Prostate gland (tissue), 2 donors: ENCODE results near the gene ANKMY2. TPM values are rescaled to one million over a fixed set of nuclear protein-coding genes. Genes with fewer than 3 reads are reported as not detected.
A peak's percentile ranks its signal among the peaks of the same experiment; 100 is the strongest.

Experiments used
- DNase-seq: peaks from one replicate; pipeline ENCODE4 v3.0.0-alpha.2; 2019; ENCODE audit warnings: low spot score
- H3K27ac ChIP-seq, 2 donors: fragments of 200-600 bp; sonication (generic); 2 replicates each; pipeline ENCODE4 v1.5.1; 2017 to 2019
- H3K27me3 ChIP-seq: fragments of 200-600 bp; sonication (generic); replicated peaks from 2 replicates; pipeline ENCODE4 v1.5.1; 2019; ENCODE audit not compliant: insufficient read depth
- H3K36me3 ChIP-seq, 2 donors: fragments of 200-600 bp; sonication (generic); 1 replicate in 1 of 2; 2 replicates in 1 of 2; pipeline versions ENCODE4 v1.5.1 to v1.8.1; 2017 to 2019
- H3K4me1 ChIP-seq: fragments of 200-600 bp; sonication (generic); replicated peaks from 2 replicates; pipeline ENCODE4 v1.5.1; 2019
- H3K4me3 ChIP-seq, 2 donors: fragments of 200-600 bp; sonication (generic); 2 replicates each; pipeline ENCODE4 v1.5.1; 2017 to 2019
- H3K9me3 ChIP-seq: fragments of 200-600 bp; sonication (generic); 2 replicates; pipeline ENCODE4 v1.5.1; 2017
- POLR2A ChIP-seq: fragments of 450-650 bp; IDR thresholded peaks from one replicate; pipeline ENCODE4 v1.6.1; 2016; ENCODE audit warnings: antibody characterized with exemption, mild to moderate bottlenecking
- POLR2AphosphoS5 ChIP-seq: sonication (generic); formaldehyde crosslinking; IDR thresholded peaks from one replicate; pipeline ENCODE4 v1.6.1; 2017; ENCODE audit warnings: antibody characterized with exemption
- WGBS: methylation state at CpG from one replicate; pipeline ENCODE4 v1.1.5; 2018; 5-methylcytosine and 5-hydroxymethylcytosine counted together
- intact Hi-C: fragments of 100-400 bp; cut with DNase I; formaldehyde crosslinking; loops from one replicate; pipeline ENCODE4 v1.14.2; 2022
- total RNA-seq, 2 donors: library from RNA; depleted of rRNA; stranded (reverse); fragments of >200 nt; gene quantifications; one replicate each; pipeline ENCODE4 v1.1.0, GENCODE V29; 2016
- TF ChIP-seq, protein P1 (sequence below), 4 experiments: fragments of 200-600 bp in 2 of 4; fragments of 450-650 bp in 2 of 4; sonication (generic) in 2 of 4; IDR thresholded peaks; 1 replicate in 3 of 4; 2 replicates in 1 of 4; pipeline ENCODE4 v1.5.1; 2016 to 2019; ENCODE audit warnings: antibody characterized with exemption in 4 of 4, mild to moderate bottlenecking in 2 of 4, moderate library complexity in 2 of 4

The ANKMY2 gene
- total RNA-seq, 2 donors from 2014 or later: 15.5 to 16.4 TPM

DNA sequence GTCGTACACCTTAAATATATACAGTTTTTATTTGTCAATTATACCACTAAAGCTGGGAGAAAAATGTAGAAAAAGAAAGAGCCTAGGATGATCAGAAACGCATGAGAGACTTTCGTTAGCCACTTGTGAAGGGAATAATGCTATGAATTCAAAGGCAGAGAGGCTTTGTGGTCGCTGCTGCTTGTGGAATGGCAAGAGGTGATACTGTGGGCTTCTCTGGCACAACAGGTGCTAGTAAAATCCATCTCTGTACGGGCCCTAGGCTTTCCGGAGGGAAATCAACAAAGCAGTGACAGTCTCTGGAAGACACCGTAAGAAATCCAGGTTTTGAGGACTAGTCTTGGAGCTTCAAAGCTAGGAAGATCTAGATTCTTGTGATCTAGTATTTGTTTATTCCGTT, 66.3 kb downstream of the ANKMY2 start:
- TF ChIP-seq, protein P1, sequence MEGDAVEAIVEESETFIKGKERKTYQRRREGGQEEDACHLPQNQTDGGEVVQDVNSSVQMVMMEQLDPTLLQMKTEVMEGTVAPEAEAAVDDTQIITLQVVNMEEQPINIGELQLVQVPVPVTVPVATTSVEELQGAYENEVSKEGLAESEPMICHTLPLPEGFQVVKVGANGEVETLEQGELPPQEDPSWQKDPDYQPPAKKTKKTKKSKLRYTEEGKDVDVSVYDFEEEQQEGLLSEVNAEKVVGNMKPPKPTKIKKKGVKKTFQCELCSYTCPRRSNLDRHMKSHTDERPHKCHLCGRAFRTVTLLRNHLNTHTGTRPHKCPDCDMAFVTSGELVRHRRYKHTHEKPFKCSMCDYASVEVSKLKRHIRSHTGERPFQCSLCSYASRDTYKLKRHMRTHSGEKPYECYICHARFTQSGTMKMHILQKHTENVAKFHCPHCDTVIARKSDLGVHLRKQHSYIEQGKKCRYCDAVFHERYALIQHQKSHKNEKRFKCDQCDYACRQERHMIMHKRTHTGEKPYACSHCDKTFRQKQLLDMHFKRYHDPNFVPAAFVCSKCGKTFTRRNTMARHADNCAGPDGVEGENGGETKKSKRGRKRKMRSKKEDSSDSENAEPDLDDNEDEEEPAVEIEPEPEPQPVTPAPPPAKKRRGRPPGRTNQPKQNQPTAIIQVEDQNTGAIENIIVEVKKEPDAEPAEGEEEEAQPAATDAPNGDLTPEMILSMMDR (IDR thresholded peaks at IDR 0.05): no peak
- no peak for TF ChIP-seq POLR2A
- no peak overlapping the region for H3K4me3 ChIP-seq
- H3K36me3 ChIP-seq: no peaks in the 10 kb centered on the region
- H3K9me3 ChIP-seq: no peaks in the 10 kb centered on the region
- H3K27ac ChIP-seq: no peak overlapping the region
- H3K27me3 ChIP-seq: no peaks in the 10 kb centered on the region
- 78% methylated on average over 8 of the region's 8 CpGs for WGBS
- no peaks in the 10 kb centered on the region for H3K4me1 ChIP-seq
- no peak for DNase-seq
- intact Hi-C loops: no loop called here

DNA sequence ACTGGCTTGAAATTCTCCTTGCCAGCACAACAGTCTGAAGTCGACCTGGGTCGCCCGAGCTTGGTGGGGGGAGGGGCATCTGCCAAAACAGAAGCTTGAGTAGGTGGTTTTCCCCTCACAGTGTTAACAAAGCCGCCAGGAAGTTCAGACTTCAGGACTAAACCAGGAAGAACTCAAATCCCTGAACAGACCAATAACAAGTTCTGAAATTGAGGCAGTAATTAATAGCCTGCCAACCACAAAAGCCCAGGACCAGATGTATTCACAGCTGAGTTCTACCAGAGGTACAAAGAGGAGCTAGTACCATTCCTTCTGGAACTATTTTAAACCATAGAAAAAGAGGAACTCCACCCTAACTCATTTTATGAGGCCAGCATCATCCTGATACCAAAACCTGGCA, 73.6 kb downstream of the ANKMY2 start:
- intact Hi-C loops: no loop called here
- no peak overlapping the region for H3K27ac ChIP-seq

DNA sequence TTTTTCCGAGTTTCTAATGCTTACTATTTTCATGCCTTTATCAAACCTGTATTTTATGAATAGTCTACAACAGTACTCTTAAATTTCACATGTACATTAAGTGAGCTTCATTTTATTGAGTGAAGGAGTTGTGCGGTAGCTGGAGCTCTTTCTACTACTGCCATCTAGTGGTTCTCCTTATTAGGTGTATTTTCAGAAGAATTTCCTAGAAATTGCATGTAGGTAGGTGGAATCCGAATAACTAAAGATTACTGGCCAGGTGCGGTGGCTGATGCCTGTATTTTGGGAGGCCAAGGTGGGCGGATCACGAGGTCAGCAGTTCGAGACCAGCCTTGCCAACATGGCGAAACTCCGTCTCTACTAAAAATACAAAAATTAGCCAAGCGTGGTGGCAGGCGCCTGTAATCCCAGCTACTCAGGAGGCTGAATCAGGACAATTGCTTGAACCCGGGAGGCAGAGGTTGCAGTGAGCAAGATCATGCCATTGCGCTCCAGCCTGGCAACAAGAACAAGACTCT, 80.6 kb downstream of the ANKMY2 start:
- Histone ChIP-seq H3K4me3 (no peak overlapping the region), H3K4me1 (no peaks in the 10 kb centered on the region), H3K27me3 (no peaks in the 10 kb centered on the region), H3K27ac (no peak overlapping the region), H3K36me3 (no peaks in the 10 kb centered on the region), H3K9me3 (no peaks in the 10 kb centered on the region)
- no peak for DNase-seq
- WGBS: 33% methylated on average over 13 of the region's 13 CpGs
- intact Hi-C loops: loop anchor here (2.0 to 10.0 kb wide), 2 partner anchors 130 to 486 kb away; no protein-coding TSS in a partner anchor
- TF ChIP-seq POLR2AphosphoS5 (no peak), POLR2A (no peak)
- TF ChIP-seq, protein P1 (IDR thresholded peaks at IDR 0.05): peak; percentile 51 to 81 (median 76)

More for the DNA sequence above, 73.6 kb downstream of the ANKMY2 start:
- WGBS: 85% methylated on average over 4 of the region's 4 CpGs
- Histone ChIP-seq H3K36me3 (no peaks in the 10 kb centered on the region), H3K4me3 (no peak overlapping the region), H3K27me3 (no peaks in the 10 kb centered on the region), H3K4me1 (no peaks in the 10 kb centered on the region), H3K9me3 (no peaks in the 10 kb centered on the region)
- TF ChIP-seq, protein P1 (IDR thresholded peaks at IDR 0.05): no peak
- TF ChIP-seq POLR2AphosphoS5 (no peak), POLR2A (no peak)
- no peak for DNase-seq

DNA sequence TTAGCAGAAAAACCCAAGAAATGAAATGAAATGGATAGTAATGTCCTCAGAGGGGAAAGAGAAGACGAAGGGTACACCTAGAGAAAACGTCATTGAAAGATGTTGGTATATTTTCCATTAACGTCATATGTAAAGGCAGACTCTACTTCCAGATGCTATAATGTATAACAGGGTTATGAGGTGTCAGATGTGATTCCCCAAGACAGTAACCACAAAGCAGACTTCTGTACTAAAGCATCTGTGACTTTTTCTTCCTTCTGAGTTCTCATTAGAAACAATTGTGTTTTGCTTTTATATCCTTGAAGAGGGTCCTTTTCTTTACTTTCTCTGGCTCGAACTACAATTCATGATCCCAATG, 81.6 kb downstream of the ANKMY2 start:
- no peaks in the 10 kb centered on the region for H3K9me3 ChIP-seq
- WGBS: 93% methylated on average over 4 of the region's 4 CpGs
- no peak overlapping the region for H3K4me3 ChIP-seq
- no peak for DNase-seq
- TF ChIP-seq, protein P1 (IDR thresholded peaks at IDR 0.05): no peak
- H3K27me3 ChIP-seq: no peaks in the 10 kb centered on the region
- H3K36me3 ChIP-seq: no peaks in the 10 kb centered on the region
- no peak overlapping the region for H3K27ac ChIP-seq
- intact Hi-C loops: loop anchor here (2.0 to 10.0 kb wide), 2 partner anchors 129 to 485 kb away; no protein-coding TSS in a partner anchor
- no peaks in the 10 kb centered on the region for H3K4me1 ChIP-seq

DNA sequence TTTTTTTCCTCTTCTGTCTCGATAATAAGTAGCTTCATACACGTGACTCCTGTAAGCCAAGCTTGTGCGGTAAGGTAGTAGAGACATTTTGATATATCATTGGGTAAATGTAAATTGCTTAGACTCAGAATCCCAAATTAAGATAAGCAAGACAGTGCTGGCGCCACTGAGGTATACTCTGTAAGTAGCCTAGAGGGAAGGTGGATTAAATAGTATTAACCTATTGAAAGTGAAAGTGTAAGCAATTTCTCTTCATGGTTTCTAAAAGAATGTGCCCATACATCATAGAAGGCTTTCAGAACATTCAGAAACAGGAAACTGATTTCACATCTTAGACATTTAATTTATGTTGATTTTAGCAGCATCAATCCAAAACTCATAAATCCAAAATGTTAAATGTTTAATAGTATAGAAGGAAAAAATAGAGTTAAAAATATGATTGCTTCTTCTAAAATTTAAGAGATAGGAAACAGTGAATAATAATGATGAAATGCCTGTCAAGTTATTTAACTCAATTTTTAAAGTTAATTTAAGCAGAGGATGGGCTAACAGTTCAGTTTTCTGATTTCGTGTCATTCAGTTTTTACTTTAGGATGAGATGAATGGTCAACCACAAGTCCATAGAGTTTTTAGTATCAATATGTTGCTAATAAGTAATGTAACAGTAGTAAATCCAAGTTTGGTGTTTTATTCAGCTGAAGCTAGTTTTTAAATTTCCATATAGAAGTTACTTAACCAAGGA, 82.1 kb downstream of the ANKMY2 start:
- 84% methylated on average over 5 of the region's 5 CpGs for WGBS
- intact Hi-C loops: loop anchor here (2.0 to 10.0 kb wide), 2 partner anchors 129 to 485 kb away; no protein-coding TSS in a partner anchor

More for the DNA sequence above, 82.1 kb downstream of the ANKMY2 start:
- Histone ChIP-seq H3K27me3 (no peaks in the 10 kb centered on the region), H3K9me3 (no peaks in the 10 kb centered on the region), H3K4me3 (no peak overlapping the region), H3K4me1 (no peaks in the 10 kb centered on the region), H3K36me3 (no peaks in the 10 kb centered on the region), H3K27ac (no peak overlapping the region)
- TF ChIP-seq POLR2AphosphoS5 (no peak), POLR2A (no peak)
- TF ChIP-seq, protein P1 (IDR thresholded peaks at IDR 0.05): no peak
- DNase-seq: no peak
